ENCODE results near the gene LUZP2.

- no peak for TF ChIP-seq CTCF (IDR thresholded peaks at IDR 0.05)
- no peak for TF ChIP-seq SIN3A (IDR thresholded peaks at IDR 0.05; ENCODE audit: borderline replicate concordance, low read depth, low read length)
- no peak for TF ChIP-seq NFIC (IDR thresholded peaks at IDR 0.05; ENCODE audit: borderline replicate concordance)
- no peak for TF ChIP-seq TAF1 (IDR thresholded peaks at IDR 0.05; ENCODE audit: borderline replicate concordance, low read depth, low read length)
- TF ChIP-seq USF2 (IDR thresholded peaks at IDR 0.05; ENCODE audit: borderline replicate concordance, low read depth, low read length): no peak
- TF ChIP-seq REST (IDR thresholded peaks at IDR 0.05; ENCODE audit: low read depth, low read length): no peak
- no peak for TF ChIP-seq SMC3 (IDR thresholded peaks at IDR 0.05; ENCODE audit: low read depth, low read length)
- TF ChIP-seq GABPA (IDR thresholded peaks at IDR 0.05; ENCODE audit: low read depth): no peak
- no peak for TF ChIP-seq RFX5 (IDR thresholded peaks at IDR 0.05; ENCODE audit: low read length)
- no peak for TF ChIP-seq RCOR1 (IDR thresholded peaks at IDR 0.05; ENCODE audit: low read length)
Measured at GRCh38 chr11:24963852-24964251, 467.0 kb downstream of the LUZP2 start.

Data from SK-N-SH (cell line).